GM04504 (cell line): ENCODE data around the gene CCDC197.

ENCODE experiments used
- DNase-seq: peaks from one replicate; pipeline ENCODE4 v3.0.0-alpha.2; 2012; ENCODE audit warnings: low read depth

The CCDC197 gene

GRCh38 chr14:94026173-94026888 is 29.2 kb downstream of the CCDC197 start, which contains the start of gene OTUB2:
Gene OTUB2 (plus strand): TSS chr14:94026340. CDS start chr14:94026538, 198 bp downstream.
- DNase-seq: peak; percentile 98

- DNase-seq: no peak
These were observed 29.9 kb downstream of the CCDC197 start for GRCh38 chr14:94026889-94027469.

DNA sequence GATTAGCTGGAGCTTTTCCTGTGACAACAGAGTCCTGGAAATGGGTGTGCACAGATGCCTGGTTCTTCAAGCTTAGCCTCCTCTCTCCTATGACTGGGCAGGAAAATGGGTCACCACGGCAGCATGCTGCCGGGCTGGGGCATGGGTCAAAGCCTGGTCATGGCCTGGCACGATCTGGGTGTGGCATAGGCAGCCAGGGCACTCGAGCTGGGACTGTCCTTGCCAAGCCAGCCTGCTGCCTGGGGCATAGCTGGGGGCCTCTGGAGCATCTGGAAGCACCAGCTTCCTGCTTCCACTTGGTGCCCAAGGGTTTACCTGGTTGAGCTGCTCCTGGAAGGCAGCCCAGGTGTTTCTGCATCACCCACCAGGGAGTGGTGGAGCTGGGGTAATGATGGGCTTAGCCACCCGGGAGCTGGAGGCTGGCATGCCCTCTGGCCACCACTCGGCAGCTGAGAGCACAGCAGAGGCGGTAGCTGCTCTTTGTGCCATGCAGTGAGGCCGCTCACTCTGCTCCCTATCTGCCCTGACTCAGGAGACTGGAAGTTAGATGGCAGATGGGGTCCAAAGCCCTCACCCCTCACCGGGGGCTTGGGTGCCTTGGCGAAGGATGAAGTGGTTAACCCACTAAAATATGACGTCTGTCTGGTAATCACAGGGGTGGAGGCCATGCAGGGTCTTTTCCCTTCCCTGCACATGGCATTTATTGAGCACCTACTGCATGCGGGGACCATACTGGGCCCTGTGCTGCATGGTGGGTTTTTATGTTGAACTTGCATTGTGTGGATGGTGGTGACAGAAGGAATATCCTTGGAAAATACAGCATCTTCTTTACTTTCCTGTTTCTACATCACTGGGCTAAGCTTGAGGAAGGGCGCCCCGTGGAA is 30.7 kb downstream of the CCDC197 start:
- DNase-seq: no peak

GRCh38 chr14:94028450-94028826 is 31.3 kb downstream of the CCDC197 start:
- DNase-seq: no peak

DNA sequence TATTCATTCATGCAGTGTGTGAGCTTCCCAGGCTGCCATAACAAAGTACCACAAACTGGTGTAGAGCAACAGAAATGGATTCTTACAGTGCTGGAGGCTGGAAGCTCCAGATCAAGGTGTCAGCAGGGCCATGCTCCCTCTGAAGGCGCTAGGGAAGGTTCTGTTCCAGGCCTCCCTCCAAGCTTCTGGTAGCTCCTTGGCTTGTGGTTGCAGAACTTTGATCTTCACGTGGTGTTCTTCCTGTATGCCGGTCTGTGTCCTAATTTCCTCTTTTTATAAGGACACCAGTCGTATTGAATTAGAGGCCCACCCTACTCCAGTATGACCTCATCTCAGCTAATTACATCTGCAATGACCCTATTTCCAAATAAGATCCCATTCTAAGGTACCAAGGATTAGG is 32.2 kb downstream of the CCDC197 start:
- DNase-seq: no peak

DNA sequence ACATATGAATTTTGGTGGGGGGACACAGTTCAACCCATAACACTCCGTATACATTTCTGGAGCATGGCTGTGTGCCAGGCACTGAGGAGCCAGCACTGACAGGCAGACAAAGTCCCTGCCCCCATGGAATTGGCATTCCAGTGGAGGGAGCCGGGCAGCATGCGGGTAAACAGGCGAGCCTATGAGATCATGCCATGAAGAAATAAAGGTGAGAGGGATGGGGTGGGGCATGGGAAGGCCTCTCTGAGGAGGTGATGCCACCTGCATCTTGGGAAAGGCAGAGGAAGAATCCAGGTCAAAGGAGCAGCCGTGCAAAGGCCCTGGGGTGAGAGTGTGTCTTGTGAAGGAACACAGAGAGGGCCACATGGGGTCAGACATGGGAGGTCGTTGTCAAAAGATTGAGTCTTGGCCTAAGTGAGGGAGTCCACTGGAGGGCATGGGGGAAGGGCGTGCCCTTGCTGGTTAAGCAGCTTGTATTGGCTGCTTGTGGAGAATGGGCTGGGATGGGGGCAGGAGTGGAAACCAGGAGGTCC is 32.6 kb downstream of the CCDC197 start:
- DNase-seq: no peak

- no peak for DNase-seq
These were observed 33.5 kb downstream of the CCDC197 start for GRCh38 chr14:94030571-94030970.

DNA sequence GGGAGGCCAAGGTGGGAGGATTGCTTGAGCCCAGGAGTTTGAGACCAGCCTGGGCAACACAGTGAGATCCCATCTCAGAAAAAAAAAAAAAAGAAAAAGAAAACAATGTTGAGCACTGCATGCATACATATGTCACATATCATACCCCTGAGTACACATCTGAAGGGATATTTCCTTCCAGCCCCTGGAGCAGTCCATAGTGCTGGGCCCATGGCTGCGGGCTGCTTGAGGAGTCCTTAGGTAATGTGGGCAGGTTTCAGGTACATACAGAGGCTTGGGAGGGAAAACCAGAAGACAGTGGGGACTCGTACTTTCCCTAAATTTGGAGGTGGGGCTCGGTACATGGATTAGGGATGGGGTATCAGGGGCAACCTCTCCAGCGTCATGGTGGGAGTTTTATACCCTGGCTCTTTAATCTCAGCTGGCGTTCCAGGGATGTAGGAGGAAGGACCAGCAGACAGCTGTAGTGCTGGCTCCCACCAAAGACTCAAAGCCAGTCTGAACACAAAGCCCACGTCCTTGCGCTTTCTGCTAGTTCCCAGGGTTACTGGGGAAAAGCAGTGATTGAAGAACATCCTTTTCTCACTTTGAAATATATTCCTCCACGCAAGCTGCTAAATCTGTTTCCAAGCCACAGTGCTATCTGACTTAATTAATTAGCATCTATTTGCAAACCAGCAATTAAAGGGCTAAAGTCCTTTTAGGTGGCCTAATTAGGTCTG is 34.2 kb downstream of the CCDC197 start:
- DNase-seq: no peak

DNA sequence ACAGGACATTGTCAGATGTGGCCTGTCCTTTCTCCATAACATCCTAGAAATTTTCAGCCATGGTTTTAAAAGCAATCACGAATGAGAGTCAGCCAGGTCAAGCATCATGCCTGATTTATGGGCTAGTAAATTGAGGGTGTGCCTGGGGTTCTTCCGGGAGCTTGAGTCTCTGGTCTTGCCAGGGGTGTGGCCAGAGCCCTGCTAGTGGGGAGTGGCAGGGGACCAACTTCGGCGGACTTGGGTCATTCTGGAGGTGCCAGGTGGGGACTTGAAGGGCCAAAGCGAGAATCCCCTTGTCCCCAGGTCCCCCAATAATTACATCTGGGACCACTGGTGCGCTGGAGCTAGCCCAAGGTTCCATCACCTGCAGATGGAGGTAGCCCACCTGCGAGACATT is 34.8 kb downstream of the CCDC197 start:
- no peak for DNase-seq

- DNase-seq: no peak
These were observed 37.8 kb downstream of the CCDC197 start for GRCh38 chr14:94034886-94035285.

GRCh38 chr14:94036313-94037167 is 39.4 kb downstream of the CCDC197 start:
- DNase-seq: peak; percentile 61

DNA sequence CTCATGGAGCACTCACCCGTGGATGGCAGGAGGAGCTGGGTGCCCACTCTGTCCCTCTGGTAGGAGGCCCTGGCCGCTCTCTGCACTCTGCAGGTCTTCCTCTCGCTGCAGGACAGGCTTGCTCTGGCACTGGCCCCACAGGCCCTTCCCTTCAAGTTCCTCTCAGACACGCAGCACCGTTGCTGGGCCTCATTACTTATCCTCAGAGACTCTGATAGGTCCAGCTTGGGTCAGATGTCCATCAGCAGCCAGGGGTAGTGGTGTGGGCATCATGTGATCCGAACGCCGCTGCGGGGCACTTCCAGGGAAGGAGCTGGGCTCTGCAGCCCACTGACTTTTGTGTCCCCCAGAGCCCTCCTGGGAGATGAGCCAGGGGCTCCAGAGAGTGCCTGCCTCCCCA is 40.9 kb downstream of the CCDC197 start:
- no peak for DNase-seq

- no peak for DNase-seq
These were observed 41.4 kb downstream of the CCDC197 start for GRCh38 chr14:94038510-94038909.

- no peak for DNase-seq
These were observed 42.0 kb downstream of the CCDC197 start for GRCh38 chr14:94038921-94039629.

GRCh38 chr14:94040247-94040646 is 43.1 kb downstream of the CCDC197 start:
- DNase-seq: no peak

GRCh38 chr14:94040796-94041195 is 43.7 kb downstream of the CCDC197 start:
- no peak for DNase-seq

- DNase-seq: peak; percentile 16
These were observed 44.6 kb downstream of the CCDC197 start for GRCh38 chr14:94041551-94042346.

DNA sequence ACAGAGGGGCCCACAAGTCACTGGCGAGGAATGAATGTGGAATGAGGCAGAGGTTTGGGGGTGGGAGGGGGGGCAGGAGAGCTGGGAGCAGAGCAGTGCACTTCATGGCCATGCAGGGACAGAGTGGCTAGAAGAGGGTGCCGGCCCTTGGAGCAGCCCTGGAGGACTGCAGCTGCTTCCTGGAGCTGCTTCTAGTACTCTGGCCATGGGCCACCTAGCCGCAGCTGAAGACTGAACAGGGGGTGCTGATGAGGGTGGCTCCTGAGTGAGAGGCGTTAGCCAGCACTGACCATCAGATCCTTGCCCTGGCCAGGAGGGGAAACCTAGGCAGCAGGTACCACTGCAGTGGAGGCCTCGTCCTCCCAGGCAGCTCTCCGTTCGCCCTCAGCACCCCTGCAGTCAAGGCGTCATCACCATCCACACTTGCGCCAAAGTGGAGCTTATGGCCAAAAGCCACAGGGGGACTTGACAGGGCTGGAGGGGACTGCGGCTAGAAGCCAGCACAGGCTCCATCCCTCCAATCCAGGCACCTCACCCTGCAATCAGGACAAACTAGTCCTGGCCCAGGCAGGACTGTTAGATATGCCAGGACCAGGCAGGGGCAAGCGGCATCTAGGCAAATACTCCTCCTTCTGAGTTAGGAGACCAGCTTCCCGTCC is 45.5 kb downstream of the CCDC197 start:
- no peak for DNase-seq
